ENCODE measurements around the gene SH3RF3.
"Not testable (repeated sequence)": the region's sequence is repeated elsewhere in the genome, so short reads cannot be mapped to it uniquely, and the experiment has no call there.

DNA sequence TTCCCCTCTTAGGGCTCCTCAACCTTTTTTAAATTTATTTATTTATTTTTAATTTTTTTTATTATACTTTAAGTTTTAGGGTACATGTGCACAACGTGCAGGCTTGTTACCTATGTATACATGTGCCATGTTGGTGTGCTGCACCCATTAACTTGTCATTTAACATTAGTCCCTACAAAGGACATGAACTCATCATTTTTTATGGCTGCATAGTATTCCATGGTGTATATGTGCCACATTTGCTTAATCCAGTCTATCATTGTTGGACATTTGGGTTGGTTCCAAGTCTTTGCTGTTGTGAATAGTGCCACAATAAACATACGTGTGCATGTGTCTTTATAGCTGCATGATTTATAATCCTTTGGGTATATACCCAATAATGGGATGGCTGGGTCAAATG is 33.4 kb downstream of the SH3RF3 start:
- TF ChIP-seq CTCF, EZH2phosphoT487 (IDR thresholded peaks at IDR 0.05): not testable (repeated sequence)
